Gastroesophageal sphincter (tissue), 4 donors: Measurements from ENCODE around the gene IQCB1. TPM values are rescaled to one million over a fixed set of nuclear protein-coding genes. Genes with fewer than 3 reads are reported as not detected.
"Not testable (repeated sequence)": the region's sequence is repeated elsewhere in the genome, so short reads cannot be mapped to it uniquely, and the experiment has no call there.

Experiments used
- ATAC-seq: fragments of 150-250 bp; one replicate; pipeline ENCODE4 v1.9.1; 2016; ENCODE audit warnings: mild to moderate bottlenecking, moderate library complexity
- H3K27ac ChIP-seq, 4 donors: fragments of 200-600 bp; sonication (generic) in 3 of 4; 1 replicate in 3 of 4; 2 replicates in 1 of 4; pipeline ENCODE4 v1.5.1; 2016 to 2019
- H3K27me3 ChIP-seq: fragments of 200-600 bp; sonication (generic); one replicate; pipeline ENCODE4 v1.5.1; 2019
- H3K36me3 ChIP-seq, 2 donors: fragments of 200-600 bp; sonication (generic); one replicate each; pipeline ENCODE4 v1.5.1; 2019; ENCODE audit warnings: control low read depth in 1 of 2
- H3K4me1 ChIP-seq, 3 donors: fragments of 200-600 bp; sonication (generic); 1 replicate in 2 of 3; 2 replicates in 1 of 3; pipeline ENCODE4 v1.5.1; 2016 to 2019; ENCODE audit warnings: control low read depth in 2 of 3
- H3K4me3 ChIP-seq, 2 donors: fragments of 200-600 bp; sonication (generic); one replicate each; pipeline ENCODE4 v1.5.1; 2019; ENCODE audit warnings: mild to moderate bottlenecking in 1 of 2, moderate library complexity in 1 of 2
- H3K9me3 ChIP-seq, 3 donors: fragments of 200-600 bp; sonication (generic); one replicate each; pipeline ENCODE4 v1.5.1; 2017 to 2019; ENCODE audit warnings: control low read depth in 2 of 3
- CTCF ChIP-seq, 4 experiments: fragments of 200-600 bp in 2 of 4; fragments of 450-650 bp in 2 of 4; sonication (generic) in 1 of 4; IDR thresholded peaks; one replicate each; pipeline ENCODE4 v1.5.1; 2017 to 2019; ENCODE audit warnings: antibody characterized with exemption in 4 of 4, mild to moderate bottlenecking in 2 of 4, moderate library complexity in 2 of 4
- EP300 ChIP-seq: sonication (generic); formaldehyde crosslinking; IDR thresholded peaks from one replicate; pipeline ENCODE4 v1.6.1; 2017; ENCODE audit warnings: antibody characterized with exemption, mild to moderate bottlenecking
- POLR2A ChIP-seq, 2 donors: fragments of 450-650 bp; IDR thresholded peaks; one replicate each; pipeline ENCODE4 v1.6.1; 2017; ENCODE audit warnings: antibody characterized with exemption in 2 of 2, mild to moderate bottlenecking in 2 of 2, moderate library complexity in 1 of 2
- POLR2AphosphoS5 ChIP-seq: sonication (generic); formaldehyde crosslinking; IDR thresholded peaks from one replicate; pipeline ENCODE4 v1.6.1; 2017; ENCODE audit warnings: antibody characterized with exemption
- WGBS, 2 donors: methylation state at CpG; one replicate each; pipeline ENCODE4 v1.1.5; 2018; ENCODE audit warnings: low coverage in 1 of 2; 5-methylcytosine and 5-hydroxymethylcytosine counted together
- total RNA-seq, 4 donors: library from RNA; depleted of rRNA; stranded (reverse); fragments of >200 nt; gene quantifications; one replicate each; pipeline ENCODE4 v1.1.0, GENCODE V29; 2016

IQCB1 gene
- total RNA-seq, 4 donors from 2014 or later, result 10.0 to 28.8 (median 17.6) TPM

GRCh38 chr3:121796970-121797369 is 37.9 kb downstream of the IQCB1 start:
- TF ChIP-seq POLR2AphosphoS5, result no peak
- no peak for TF ChIP-seq POLR2A (IDR thresholded peaks at IDR 0.05)
- no peak for TF ChIP-seq CTCF (IDR thresholded peaks at IDR 0.05)
- no peak for TF ChIP-seq EP300
- Histone ChIP-seq H3K36me3 (peaks cover 0 to 45% of the 10 kb centered on the region in 2 donors), H3K27me3 (no peaks in the 10 kb centered on the region), H3K27ac (no peak overlapping the region), H3K9me3 (no peaks in the 10 kb centered on the region), H3K4me1 (no peaks in the 10 kb centered on the region), H3K4me3 (no peak overlapping the region)
- 8 to 40% methylated on average over 1 of the region's 1 CpG for WGBS, 2 donors
- no peak for ATAC-seq

GRCh38 chr3:121794264-121794983 is 40.4 kb downstream of the IQCB1 start:
- WGBS, 2 donors, result 95% methylated on average over 2 of the region's 2 CpGs
- TF ChIP-seq CTCF (IDR thresholded peaks at IDR 0.05) (no peak), POLR2AphosphoS5 (no peak), POLR2A (IDR thresholded peaks at IDR 0.05) (no peak), EP300 (no peak)

GRCh38 chr3:121793078-121793477 is 41.8 kb downstream of the IQCB1 start:
- H3K4me1 ChIP-seq, result no peaks in the 10 kb centered on the region
- WGBS, 2 donors, result 98 to 100% methylated on average over 1 to 3 of the region's 3 CpGs
- no peak overlapping the region for H3K27ac ChIP-seq
- H3K27me3 ChIP-seq, result no peaks in the 10 kb centered on the region
- TF ChIP-seq POLR2A (IDR thresholded peaks at IDR 0.05) (no peak), POLR2AphosphoS5 (no peak), EP300 (no peak), CTCF (IDR thresholded peaks at IDR 0.05) (no peak)
- H3K4me3 ChIP-seq, result no peak overlapping the region
- no peaks in the 10 kb centered on the region for H3K9me3 ChIP-seq
- ATAC-seq, result no peak
- peaks cover 0 to 74% of the 10 kb centered on the region in 2 donors for H3K36me3 ChIP-seq

More at GRCh38 chr3:121794264-121794983, 40.4 kb downstream of the IQCB1 start:
- Histone ChIP-seq H3K4me3 (no peak overlapping the region), H3K27me3 (no peaks in the 10 kb centered on the region), H3K9me3 (no peaks in the 10 kb centered on the region), H3K4me1 (no peaks in the 10 kb centered on the region), H3K27ac (no peak overlapping the region), H3K36me3 (peaks cover 0 to 64% of the 10 kb centered on the region in 2 donors)
- ATAC-seq, result no peak

GRCh38 chr3:121786485-121786884 is 48.4 kb downstream of the IQCB1 start:
- H3K36me3 ChIP-seq, result peaks cover 0 to 72% of the 10 kb centered on the region in 2 donors
- H3K4me3 ChIP-seq, result no peak overlapping the region
- H3K9me3 ChIP-seq, result no peaks in the 10 kb centered on the region
- WGBS, 2 donors, result 49 to 64% methylated on average over 2 of the region's 2 CpGs
- H3K27me3 ChIP-seq, result no peaks in the 10 kb centered on the region
- no peak for ATAC-seq
- TF ChIP-seq EP300, result no peak
- no peak for TF ChIP-seq POLR2AphosphoS5
- no peak for TF ChIP-seq CTCF (IDR thresholded peaks at IDR 0.05)
- no peak for TF ChIP-seq POLR2A (IDR thresholded peaks at IDR 0.05)
- no peaks in the 10 kb centered on the region for H3K4me1 ChIP-seq
- no peak overlapping the region for H3K27ac ChIP-seq

- H3K27me3 ChIP-seq, H3K27ac ChIP-seq, ATAC-seq, H3K4me1 ChIP-seq, H3K4me3 ChIP-seq, H3K9me3 ChIP-seq: not testable (repeated sequence)
- H3K36me3 ChIP-seq, result peaks cover 0 to 77% of the 10 kb centered on the region in 2 donors
- 78 to 80% methylated on average over 8 of the region's 8 CpGs for WGBS, 2 donors
These were observed 52.1 kb downstream of the IQCB1 start for GRCh38 chr3:121782784-121783183.
